K562 (cell line): ENCODE results near the gene LRRK1. TPM values are rescaled to one million over a fixed set of nuclear protein-coding genes. Genes with fewer than 3 reads are reported as not detected.
A peak's percentile ranks its signal among the peaks of the same experiment; 100 is the strongest.

Experiments used
- ATAC-seq: fragments of 200-7000 bp; cut with Tn5 transposase; 3 replicates; pipeline ENCODE4 v1.9.1; 2020; ENCODE audit warnings: moderate library complexity
- BruUV-seq: library from RNA; stranded (reverse); fragments of 400-500 nt; replicated peaks from 2 replicates; lab custom pipeline; 2021; lab: Mats Ljungman, UMichigan
- CTCF ChIA-PET: fragments of 300-600 bp; formaldehyde crosslinking; extraction: SDS; loops from one replicate; lab custom pipeline; 2021; ENCODE audit warnings: low intra/inter-chr PET ratio; lab: Yijun Ruan, JAX
- POLR2A ChIA-PET: fragments of 300-600, 350-650 bp; sonication (Branson Sonifier 250); formaldehyde crosslinking; extraction: SDS; loops from one replicate; lab custom pipeline; 2021; ENCODE audit warnings: antibody characterized with exemption, inconsistent platforms; lab: Yijun Ruan, JAX
- DNase-seq, 4 experiments: peaks; one replicate each; pipeline versions ENCODE4 v3.0.0 to v3.0.0-alpha.2; 2011 to 2018; ENCODE audit warnings: low spot score in 3 of 4, mixed read lengths in 3 of 4; ENCODE audit errors: extremely low read depth in 1 of 4
- FAIRE-seq: peaks from 2 replicates; lab custom pipeline; 2011; peaks lifted over from hg19 to GRCh38; lab: Jason Lieb, UNC
- H2AFZ ChIP-seq: 2 replicates; pipeline ENCODE4 v1.6.0; 2011; ENCODE audit warnings: low read depth, low read length, control low read depth, inconsistent platforms
- H3K27ac ChIP-seq: fragments of 200-600 bp; 3 replicates; pipeline ENCODE4 v1.8.0; 2011; ENCODE audit warnings: low read depth, mild to moderate bottlenecking, control low read depth, inconsistent platforms, low read length, moderate library complexity, mixed read lengths; ENCODE audit errors: extremely low read depth
- H3K27me3 ChIP-seq, 2 experiments: fragments of 300-600 bp in 1 of 2; 2 replicates in 1 of 2; 3 replicates in 1 of 2; pipeline versions ENCODE4 v1.6.0 to v1.8.0; 2011; ENCODE audit warnings: inconsistent platforms in 2 of 2, low read length in 2 of 2, mild to moderate bottlenecking in 1 of 2, mixed read lengths in 1 of 2, moderate library complexity in 1 of 2; ENCODE audit not compliant: control insufficient read depth in 2 of 2, insufficient read depth in 2 of 2
- H3K36me3 ChIP-seq: fragments of 300-600 bp; 3 replicates; pipeline ENCODE4 v1.8.0; 2011; ENCODE audit warnings: mild to moderate bottlenecking, low read length, inconsistent platforms; ENCODE audit not compliant: control insufficient read depth, insufficient read depth
- H3K4me1 ChIP-seq, 2 experiments: fragments of 200-600 bp in 1 of 2; replicated peaks in 1 of 2; 2 replicates in 1 of 2; 3 replicates in 1 of 2; pipeline versions ENCODE4 v1.5.1 to v1.8.0; 2011; ENCODE audit warnings: inconsistent platforms in 2 of 2, low read length in 2 of 2, mild to moderate bottlenecking in 1 of 2, mixed read lengths in 1 of 2, moderate library complexity in 1 of 2; ENCODE audit not compliant: control insufficient read depth in 2 of 2, insufficient read depth in 2 of 2
- H3K4me2 ChIP-seq: 2 replicates; pipeline ENCODE4 v1.6.1; 2011; ENCODE audit warnings: low read length, control low read depth, inconsistent platforms, mixed read lengths; ENCODE audit not compliant: insufficient read depth
- H3K4me3 ChIP-seq: fragments of 200-600 bp; sonication (generic), shearing (Covaris generic); 2 replicates; pipeline ENCODE4 v1.5.1; 2016; ENCODE audit warnings: control low read depth, inconsistent platforms
- H3K79me2 ChIP-seq: fragments of 200-600 bp; 3 replicates; pipeline ENCODE4 v1.8.0; 2011; ENCODE audit warnings: low read length, inconsistent platforms; ENCODE audit not compliant: control insufficient read depth, insufficient read depth
- H3K9ac ChIP-seq, 2 experiments: 2 replicates each; pipeline versions ENCODE4 v1.6.0 to v1.6.1; 2011; ENCODE audit warnings: low read depth in 2 of 2, low read length in 2 of 2, control low read depth in 1 of 2, inconsistent platforms in 1 of 2, mild to moderate bottlenecking in 1 of 2, mixed read lengths in 1 of 2; ENCODE audit not compliant: insufficient read depth in 1 of 2
- H3K9me1 ChIP-seq: one replicate; pipeline ENCODE4 v1.6.0; 2011; ENCODE audit warnings: inconsistent platforms, mild to moderate bottlenecking, low read length, moderate library complexity; ENCODE audit not compliant: control insufficient read depth, insufficient read depth
- H3K9me3 ChIP-seq: replicated peaks from 2 replicates; pipeline ENCODE4 v1.5.1; 2011; ENCODE audit warnings: low read depth, low read length, inconsistent platforms; ENCODE audit not compliant: control insufficient read depth, insufficient read depth
- H4K20me1 ChIP-seq: replicated peaks from 2 replicates; pipeline ENCODE4 v1.6.1; 2011; ENCODE audit warnings: low read length, inconsistent platforms, mixed read lengths; ENCODE audit not compliant: control insufficient read depth, insufficient read depth
- BRD9 ChIP-seq: fragments of 450-650 bp; IDR thresholded peaks from 2 replicates; pipeline ENCODE4 v1.6.1; 2018; ENCODE audit warnings: low read depth; ENCODE audit not compliant: partially characterized antibody
- CBFB ChIP-seq: sonication (generic); formaldehyde crosslinking; IDR thresholded peaks from 2 replicates; pipeline ENCODE4 v1.4.0; 2020; ENCODE audit warnings: mild to moderate bottlenecking, missing genetic modification reagents
- NKRF ChIP-seq: fragments of 450-650 bp; IDR thresholded peaks from 2 replicates; pipeline ENCODE4 v1.6.1; 2016; ENCODE audit warnings: borderline replicate concordance
- PURB ChIP-seq: sonication (generic); formaldehyde crosslinking; IDR thresholded peaks from 2 replicates; pipeline ENCODE4 v1.9.0; 2021; ENCODE audit warnings: low read depth, mild to moderate bottlenecking, missing genetic modification reagents
- RBM25 ChIP-seq: fragments of 200-400 bp; formaldehyde crosslinking; IDR thresholded peaks from 2 replicates; pipeline ENCODE4 v1.6.1; 2018; ENCODE audit warnings: low read length, low read depth, moderate library complexity; ENCODE audit not compliant: severe bottlenecking
- ZBTB17 ChIP-seq: fragments of 450-650 bp; formaldehyde crosslinking; IDR thresholded peaks from 2 replicates; pipeline ENCODE4 v1.4.0; 2020; ENCODE audit warnings: mild to moderate bottlenecking
- ZFP36 ChIP-seq: fragments of 150-350 bp; IDR thresholded peaks from 2 replicates; pipeline ENCODE4 v1.6.1; 2018; ENCODE audit warnings: low read length, low read depth; ENCODE audit not compliant: partially characterized antibody
- WGBS: fragments of 100-300 bp; shearing (Covaris generic); methylation state at CpG from one replicate; pipeline ENCODE4 v1.1.6; 2016; ENCODE audit warnings: low coverage, mixed read lengths; ENCODE audit not compliant: insufficient coverage; ENCODE audit errors: missing lambda C conversion rate; 5-methylcytosine and 5-hydroxymethylcytosine counted together
- in situ Hi-C: fragments of 300-500 bp; cut with MboI; formaldehyde crosslinking; loops from 4 replicates; pipeline ENCODE4 v1.15.0; 2018; ENCODE audit warnings: inconsistent platforms, mixed read lengths
- intact Hi-C: fragments of 100-400 bp; cut with micrococcal nuclease; formaldehyde crosslinking; loops from 2 replicates; pipeline ENCODE4 v1.14.2; 2022
- polyA plus RNA-seq, 8 experiments: library from polyadenylated mRNA; depleted of rRNA in 4 of 8; stranded (reverse) in 5 of 8; unstranded in 3 of 8; fragments of >200 nt; fragmentation: Nextera tagmentation in 2 of 8; fragmentation: Illumina TruSeq in 1 of 8; extraction: Ambion mirVana in 2 of 8; extraction: Trizol in 1 of 8; gene quantifications; 2 replicates each; pipeline versions ENCODE4 v1.2.1 to v1.2.3, GENCODE V29; 2011 to 2014; ENCODE audit warnings: inconsistent platforms in 1 of 8, missing spikeins in 1 of 8
- total RNA-seq, 7 experiments: library from RNA; depleted of rRNA in 6 of 7; stranded (reverse); fragments of >200 nt in 6 of 7; fragmentation: Illumina TruSeq in 2 of 7; extraction: Trizol in 2 of 7; gene quantifications; 2 replicates each; pipeline versions ENCODE4 v1.2.1 to v1.2.3, GENCODE V29; 2011 to 2021; ENCODE audit warnings: low replicate concordance in 1 of 7
- TF ChIP-seq, protein P1 (sequence below): sonication (generic); formaldehyde crosslinking; IDR thresholded peaks from 2 replicates; pipeline ENCODE4 v1.8.0; 2022; ENCODE audit warnings: mild to moderate bottlenecking, missing genetic modification reagents

Gene LRRK1
- total and polyA plus RNA-seq, 9 of the 15 experiments (the other 6 are each of a cell fraction or from before 2014, with no cell fraction given) = 0.01 to 1.5 (median 0.11) TPM

DNA sequence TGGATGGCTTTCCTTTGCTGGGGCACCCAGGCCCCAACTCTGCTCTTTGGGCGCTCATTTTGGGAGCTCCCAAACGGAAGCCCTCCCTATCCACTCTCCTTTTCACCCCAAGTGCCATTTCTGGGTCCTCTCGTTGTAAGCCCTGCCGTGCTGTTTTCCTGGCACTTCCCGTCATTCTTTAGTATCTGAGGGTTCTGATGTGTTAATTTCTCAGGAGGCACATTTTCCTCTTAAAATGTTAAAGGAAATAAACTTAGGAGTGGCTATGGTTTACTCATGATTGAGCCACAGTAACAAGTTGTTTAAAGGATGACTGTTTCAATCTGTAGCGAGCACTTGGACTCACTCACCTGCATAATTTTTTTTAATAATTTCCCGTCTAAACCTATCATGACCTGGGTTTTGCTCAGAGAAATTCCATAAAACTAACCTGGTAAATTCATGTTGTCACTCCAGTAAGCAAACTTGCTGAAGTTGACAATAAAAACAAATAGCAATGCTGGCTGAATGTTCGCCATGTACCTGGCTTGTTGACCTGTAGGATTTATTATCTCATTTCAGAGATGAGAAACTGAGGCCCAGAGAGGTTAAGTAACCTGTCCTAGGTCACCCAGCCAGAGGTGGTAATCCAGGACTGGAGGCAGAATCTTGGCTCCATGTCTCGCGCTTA, 29.0 kb upstream of the LRRK1 start:
- in situ Hi-C loops = no loop called here
- ChIA-PET POLR2A (interaction anchor here (0.6 kb wide), 1 partner anchor 92 kb away, joined by 3 read pairs; no protein-coding TSS in a partner anchor), CTCF (no interaction called here)
- Histone ChIP-seq H2AFZ (no peak overlapping the region), H3K4me2 (no peak overlapping the region), H3K27me3 (peaks cover 16 to 75% of the 10 kb centered on the region in 2 experiments; a peak in 4 of 5 replicates), H3K4me3 (no peak overlapping the region), H3K9me1 (no peaks in the 10 kb centered on the region), H3K27ac (no peak overlapping the region), H3K9me3 (no peaks in the 10 kb centered on the region), H3K36me3 (no peaks in the 10 kb centered on the region), H4K20me1 (peaks cover 7% of the 10 kb centered on the region; the same call in 1 of the 2 replicates), H3K79me2 (no peaks in the 10 kb centered on the region), H3K9ac (no peak overlapping the region), H3K4me1 (no peaks in the 10 kb centered on the region)
- DNase-seq (no peak), ATAC-seq (no peak), FAIRE-seq (no peak)
- 3% methylated on average over 10 of the region's 10 CpGs for WGBS
- intact Hi-C loops = no loop called here
- TF ChIP-seq ZFP36 = peak; percentile 7
- TF ChIP-seq RBM25 = peak; percentile 52
- TF ChIP-seq, protein P1, sequence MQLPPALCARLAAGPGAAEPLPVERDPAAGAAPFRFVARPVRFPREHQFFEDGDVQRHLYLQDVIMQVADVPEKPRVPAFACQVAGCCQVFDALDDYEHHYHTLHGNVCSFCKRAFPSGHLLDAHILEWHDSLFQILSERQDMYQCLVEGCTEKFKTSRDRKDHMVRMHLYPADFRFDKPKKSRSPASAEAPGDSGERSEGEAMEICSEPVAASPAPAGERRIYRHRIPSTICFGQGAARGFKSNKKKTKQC (CRISPR knock-in tag) = no peak
- BruUV-seq = no TSS peak

- H3K36me3 ChIP-seq = no peaks in the 10 kb centered on the region
- ATAC-seq (no peak), DNase-seq (no peak), FAIRE-seq (no peak)
- no peaks in the 10 kb centered on the region for H3K9me1 ChIP-seq
- no peak overlapping the region for H2AFZ ChIP-seq
- no peaks in the 10 kb centered on the region for H3K9me3 ChIP-seq
- no TSS peak for BruUV-seq
- H3K79me2 ChIP-seq = no peaks in the 10 kb centered on the region
- ChIA-PET CTCF (no interaction called here), POLR2A (interaction anchor here (0.7 kb wide), 1 partner anchor 410 kb away, joined by 3 read pairs; no protein-coding TSS in a partner anchor)
- no peak overlapping the region for H3K9ac ChIP-seq
- intact Hi-C loops (no loop called here), in situ Hi-C loops (no loop called here)
- H3K27me3 ChIP-seq = peaks cover 19 to 81% of the 10 kb centered on the region in 2 experiments; a peak in 4 of 5 replicates
- H4K20me1 ChIP-seq = peaks cover 7% of the 10 kb centered on the region; the same call in 1 of the 2 replicates
- WGBS = 0% methylated on average over 6 of the region's 6 CpGs
- H3K4me3 ChIP-seq = no peak overlapping the region
- H3K4me1 ChIP-seq = no peaks in the 10 kb centered on the region
- H3K27ac ChIP-seq = no peak overlapping the region
- no peak overlapping the region for H3K4me2 ChIP-seq
- TF ChIP-seq NKRF (no peak), CBFB (CRISPR knock-in tag) (no peak), BRD9 (no peak), PURB (CRISPR knock-in tag) (no peak), ZBTB17 (no peak)
Observed at GRCh38 chr15:100890850-100891249, 28.3 kb upstream of the LRRK1 start.
